ENCODE data around the gene PTH2R. TPM values are rescaled to one million over a fixed set of nuclear protein-coding genes. Genes with fewer than 3 reads are reported as not detected.

The PTH2R gene
- total RNA-seq, 1 experiment from 2014 or later: not detected

GRCh38 chr2:208490492-208490891 lies 83.9 kb downstream of the PTH2R start:
- Histone ChIP-seq H3K4me2 (ENCODE audit: low read length) (no peak overlapping the region), H3K36me3 (ENCODE audit: low read depth, low read length) (no peaks in the 10 kb centered on the region), H3F3A (ENCODE audit: low read length, unreplicated experiment) (no peaks in the 10 kb centered on the region), H3K79me2 (ENCODE audit: low read length) (no peaks in the 10 kb centered on the region), H3K9me3 (ENCODE audit: low read length) (no peaks in the 10 kb centered on the region), H3K9me2 (replicated peaks; ENCODE audit: low read length) (no peaks in the 10 kb centered on the region), H3K4me1 (ENCODE audit: insufficient read depth, low read length) (no peaks in the 10 kb centered on the region), H3K27ac (ENCODE audit: low read length) (no peak overlapping the region), H3K27me3 (ENCODE audit: low read length) (no peaks in the 10 kb centered on the region), H3K9ac (ENCODE audit: low read length) (no peak overlapping the region), H2AFZ (ENCODE audit: low read length) (no peak overlapping the region), H3K4me3 (ENCODE audit: low read length) (no peak overlapping the region), H4K20me1 (ENCODE audit: low read length) (no peaks in the 10 kb centered on the region)
- ChIA-PET CTCF (no interaction called here), POLR2A (ENCODE audit: unreplicated experiment) (no interaction called here)
- intact Hi-C loops (cut with micrococcal nuclease): no loop called here
- TF ChIP-seq CTCF (conservative IDR thresholded peaks at IDR 0.05; ENCODE audit: low read depth, low read length): no peak
- TF ChIP-seq EZH2 (IDR thresholded peaks at IDR 0.05; ENCODE audit: low read length, unreplicated experiment): no peak
- no peak for TF ChIP-seq EZH2phosphoT487 (IDR thresholded peaks at IDR 0.05; ENCODE audit: borderline replicate concordance, low read length)
- ATAC-seq: no peak
- no peak for DNase-seq
- BruUV-seq (replicated peaks): no TSS peak

- TF ChIP-seq EZH2phosphoT487 (IDR thresholded peaks at IDR 0.05; ENCODE audit: borderline replicate concordance, low read length): no peak
- TF ChIP-seq EZH2 (IDR thresholded peaks at IDR 0.05; ENCODE audit: low read length, unreplicated experiment): no peak
- TF ChIP-seq CTCF (conservative IDR thresholded peaks at IDR 0.05; ENCODE audit: low read depth, low read length): no peak
- Histone ChIP-seq H4K20me1 (ENCODE audit: low read length) (no peaks in the 10 kb centered on the region), H3K4me1 (ENCODE audit: insufficient read depth, low read length) (no peaks in the 10 kb centered on the region), H3K27ac (ENCODE audit: low read length) (no peak overlapping the region), H3K4me3 (ENCODE audit: low read length) (no peak overlapping the region), H2AFZ (ENCODE audit: low read length) (no peak overlapping the region), H3K9me3 (ENCODE audit: low read length) (no peaks in the 10 kb centered on the region), H3K36me3 (ENCODE audit: low read depth, low read length) (no peaks in the 10 kb centered on the region), H3F3A (ENCODE audit: low read length, unreplicated experiment) (no peaks in the 10 kb centered on the region), H3K9ac (ENCODE audit: low read length) (no peak overlapping the region), H3K27me3 (ENCODE audit: low read length) (no peaks in the 10 kb centered on the region), H3K4me2 (ENCODE audit: low read length) (no peak overlapping the region), H3K79me2 (ENCODE audit: low read length) (no peaks in the 10 kb centered on the region), H3K9me2 (replicated peaks; ENCODE audit: low read length) (no peaks in the 10 kb centered on the region)
- POLR2A ChIA-PET (ENCODE audit: unreplicated experiment): no interaction called here
- no TSS peak for BruUV-seq (replicated peaks)
- DNase-seq (no peak), ATAC-seq (no peak)
- intact Hi-C loops (cut with micrococcal nuclease): no loop called here
- CTCF ChIA-PET: no interaction called here
Observed at GRCh38 chr2:208491641-208492040, 85.0 kb downstream of the PTH2R start.

- Histone ChIP-seq H3K9ac (ENCODE audit: low read length) (no peak overlapping the region), H3K27me3 (ENCODE audit: low read length) (no peaks in the 10 kb centered on the region), H3K4me3 (ENCODE audit: low read length) (no peak overlapping the region), H3K36me3 (ENCODE audit: low read depth, low read length) (no peaks in the 10 kb centered on the region), H3K9me3 (ENCODE audit: low read length) (no peaks in the 10 kb centered on the region), H3K4me1 (ENCODE audit: insufficient read depth, low read length) (no peaks in the 10 kb centered on the region), H3K79me2 (ENCODE audit: low read length) (no peaks in the 10 kb centered on the region), H3K9me2 (replicated peaks; ENCODE audit: low read length) (no peaks in the 10 kb centered on the region), H2AFZ (ENCODE audit: low read length) (no peak overlapping the region), H3F3A (ENCODE audit: low read length, unreplicated experiment) (no peaks in the 10 kb centered on the region), H3K27ac (ENCODE audit: low read length) (no peak overlapping the region), H3K4me2 (ENCODE audit: low read length) (no peak overlapping the region), H4K20me1 (ENCODE audit: low read length) (no peaks in the 10 kb centered on the region)
- no TSS peak for BruUV-seq (replicated peaks)
- CTCF ChIA-PET: no interaction called here
- intact Hi-C loops (cut with micrococcal nuclease): no loop called here
- no peak for TF ChIP-seq CTCF (conservative IDR thresholded peaks at IDR 0.05; ENCODE audit: low read depth, low read length)
- TF ChIP-seq EZH2 (IDR thresholded peaks at IDR 0.05; ENCODE audit: low read length, unreplicated experiment): no peak
- TF ChIP-seq EZH2phosphoT487 (IDR thresholded peaks at IDR 0.05; ENCODE audit: borderline replicate concordance, low read length): no peak
- DNase-seq (no peak), ATAC-seq (no peak)
- POLR2A ChIA-PET (ENCODE audit: unreplicated experiment): no interaction called here
Observed at GRCh38 chr2:208492069-208492468, 85.5 kb downstream of the PTH2R start.
